GM12874 (cell line): Measurements from ENCODE around the gene CALHM3.

ENCODE experiments used
- TF ChIP-seq, protein P1 (sequence below): IDR thresholded peaks from 2 replicates; pipeline ENCODE4 v1.5.1; 2011; ENCODE audit warnings: low read depth, mild to moderate bottlenecking, control low read depth, low read length, moderate library complexity; ENCODE audit not compliant: insufficient read depth

CALHM3 gene, protein sequence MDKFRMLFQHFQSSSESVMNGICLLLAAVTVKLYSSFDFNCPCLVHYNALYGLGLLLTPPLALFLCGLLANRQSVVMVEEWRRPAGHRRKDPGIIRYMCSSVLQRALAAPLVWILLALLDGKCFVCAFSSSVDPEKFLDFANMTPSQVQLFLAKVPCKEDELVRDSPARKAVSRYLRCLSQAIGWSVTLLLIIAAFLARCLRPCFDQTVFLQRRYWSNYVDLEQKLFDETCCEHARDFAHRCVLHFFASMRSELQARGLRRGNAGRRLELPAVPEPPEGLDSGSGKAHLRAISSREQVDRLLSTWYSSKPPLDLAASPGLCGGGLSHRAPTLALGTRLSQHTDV

DNA sequence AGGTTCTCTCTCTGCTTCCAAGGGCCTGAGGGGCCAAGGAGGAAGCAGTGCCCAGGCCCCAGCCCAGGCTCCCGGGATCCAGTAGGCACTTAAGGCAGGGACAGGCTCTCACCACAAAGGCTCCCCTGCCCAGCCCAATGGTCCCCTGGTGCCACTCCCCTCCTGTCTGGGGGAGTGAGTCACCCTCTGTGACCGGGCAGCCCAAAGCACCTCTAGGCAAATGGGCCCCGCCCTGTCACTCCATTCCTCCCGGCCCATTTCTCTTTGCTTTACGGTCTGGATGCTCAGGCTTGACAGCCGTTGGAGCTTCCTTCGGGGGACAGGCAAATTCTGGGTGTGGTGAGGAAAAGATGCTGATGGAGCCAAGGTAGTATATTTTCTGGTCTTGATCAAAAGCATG is at the start of gene CALHM3:
Gene CALHM3, minus strand, starts transcription at position 106 of the 400 bp plus-strand sequence. CDS start 208 bp downstream, outside the sequence.
- TF ChIP-seq, protein P1, sequence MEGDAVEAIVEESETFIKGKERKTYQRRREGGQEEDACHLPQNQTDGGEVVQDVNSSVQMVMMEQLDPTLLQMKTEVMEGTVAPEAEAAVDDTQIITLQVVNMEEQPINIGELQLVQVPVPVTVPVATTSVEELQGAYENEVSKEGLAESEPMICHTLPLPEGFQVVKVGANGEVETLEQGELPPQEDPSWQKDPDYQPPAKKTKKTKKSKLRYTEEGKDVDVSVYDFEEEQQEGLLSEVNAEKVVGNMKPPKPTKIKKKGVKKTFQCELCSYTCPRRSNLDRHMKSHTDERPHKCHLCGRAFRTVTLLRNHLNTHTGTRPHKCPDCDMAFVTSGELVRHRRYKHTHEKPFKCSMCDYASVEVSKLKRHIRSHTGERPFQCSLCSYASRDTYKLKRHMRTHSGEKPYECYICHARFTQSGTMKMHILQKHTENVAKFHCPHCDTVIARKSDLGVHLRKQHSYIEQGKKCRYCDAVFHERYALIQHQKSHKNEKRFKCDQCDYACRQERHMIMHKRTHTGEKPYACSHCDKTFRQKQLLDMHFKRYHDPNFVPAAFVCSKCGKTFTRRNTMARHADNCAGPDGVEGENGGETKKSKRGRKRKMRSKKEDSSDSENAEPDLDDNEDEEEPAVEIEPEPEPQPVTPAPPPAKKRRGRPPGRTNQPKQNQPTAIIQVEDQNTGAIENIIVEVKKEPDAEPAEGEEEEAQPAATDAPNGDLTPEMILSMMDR, result no peak

DNA sequence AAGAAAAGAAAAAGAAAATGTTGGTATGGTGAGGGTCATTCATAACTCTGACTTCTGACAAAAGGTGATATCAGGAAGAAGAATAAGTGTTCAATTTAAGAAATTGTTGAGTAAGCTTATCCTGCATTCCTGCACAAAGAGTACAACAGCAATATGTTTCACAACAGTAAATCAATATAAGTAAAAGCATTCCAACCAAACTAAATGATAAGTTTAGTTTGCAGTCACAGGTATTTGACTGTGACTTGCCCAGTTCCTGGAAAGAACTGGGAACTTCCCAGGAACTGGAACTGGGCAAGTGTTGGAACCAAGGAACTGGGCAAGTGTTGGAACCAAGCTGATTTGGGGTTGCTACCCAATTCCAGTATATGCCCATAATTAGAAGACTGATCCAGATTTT is 49.5 kb upstream of the CALHM3 start:
- TF ChIP-seq, protein P1, result no peak

DNA sequence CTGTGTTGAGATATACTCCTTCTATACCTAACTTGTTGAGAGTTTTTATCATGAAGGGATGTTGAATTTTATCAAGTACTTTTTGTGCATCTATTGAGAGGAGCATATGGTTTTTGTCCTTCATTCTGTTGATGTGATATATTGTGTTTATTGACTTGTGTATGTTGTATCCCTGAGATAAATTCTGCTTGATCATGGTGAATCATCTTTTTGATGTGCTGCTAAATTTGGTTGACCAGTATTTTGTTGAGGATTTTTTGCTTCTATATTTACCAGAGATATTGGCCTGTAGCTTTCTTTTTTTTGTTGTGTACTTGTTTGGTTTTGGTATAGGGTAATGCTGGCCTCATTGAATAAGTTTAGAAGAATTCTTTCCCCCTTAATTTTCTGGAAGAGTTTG is 46.9 kb upstream of the CALHM3 start:
- TF ChIP-seq, protein P1, result no peak

DNA sequence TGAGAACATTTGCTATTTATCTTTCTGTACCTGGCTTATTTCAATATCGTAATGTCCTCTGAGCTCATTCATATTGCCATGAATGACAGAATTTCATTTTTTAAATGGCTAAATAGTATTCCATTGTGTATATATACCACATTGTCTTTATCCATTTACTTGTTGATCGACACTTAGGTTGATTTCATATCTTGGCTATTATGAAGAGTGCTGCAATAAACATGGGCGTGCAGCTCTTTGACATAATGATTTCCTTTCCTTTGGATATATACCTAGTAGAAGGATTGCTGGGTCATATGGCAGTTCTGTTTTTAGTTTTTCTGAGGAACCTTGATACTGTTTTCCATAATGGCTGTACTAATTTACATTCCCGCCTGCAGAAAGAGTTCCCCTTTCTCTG is 44.6 kb upstream of the CALHM3 start:
- TF ChIP-seq, protein P1, result no peak

DNA sequence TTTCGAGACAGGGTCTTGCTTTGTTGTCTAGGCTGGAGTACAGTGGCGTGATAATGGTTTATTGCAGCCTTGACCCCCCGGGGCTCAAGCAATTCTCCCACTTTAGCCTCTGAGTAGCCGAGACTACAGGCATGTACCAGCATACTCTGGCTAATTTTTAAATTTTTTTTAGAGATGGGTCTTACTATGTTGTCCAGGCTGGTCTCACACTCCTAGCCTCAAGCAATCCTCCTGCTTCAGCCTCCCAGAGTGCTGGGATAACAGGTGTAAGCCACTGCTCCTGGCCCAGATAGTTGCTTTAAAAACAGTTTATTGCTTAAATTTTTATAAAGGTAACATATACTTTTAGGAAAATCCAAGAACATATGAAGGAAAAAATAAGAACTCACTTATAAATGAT is 40.8 kb upstream of the CALHM3 start:
- TF ChIP-seq, protein P1, result no peak

DNA sequence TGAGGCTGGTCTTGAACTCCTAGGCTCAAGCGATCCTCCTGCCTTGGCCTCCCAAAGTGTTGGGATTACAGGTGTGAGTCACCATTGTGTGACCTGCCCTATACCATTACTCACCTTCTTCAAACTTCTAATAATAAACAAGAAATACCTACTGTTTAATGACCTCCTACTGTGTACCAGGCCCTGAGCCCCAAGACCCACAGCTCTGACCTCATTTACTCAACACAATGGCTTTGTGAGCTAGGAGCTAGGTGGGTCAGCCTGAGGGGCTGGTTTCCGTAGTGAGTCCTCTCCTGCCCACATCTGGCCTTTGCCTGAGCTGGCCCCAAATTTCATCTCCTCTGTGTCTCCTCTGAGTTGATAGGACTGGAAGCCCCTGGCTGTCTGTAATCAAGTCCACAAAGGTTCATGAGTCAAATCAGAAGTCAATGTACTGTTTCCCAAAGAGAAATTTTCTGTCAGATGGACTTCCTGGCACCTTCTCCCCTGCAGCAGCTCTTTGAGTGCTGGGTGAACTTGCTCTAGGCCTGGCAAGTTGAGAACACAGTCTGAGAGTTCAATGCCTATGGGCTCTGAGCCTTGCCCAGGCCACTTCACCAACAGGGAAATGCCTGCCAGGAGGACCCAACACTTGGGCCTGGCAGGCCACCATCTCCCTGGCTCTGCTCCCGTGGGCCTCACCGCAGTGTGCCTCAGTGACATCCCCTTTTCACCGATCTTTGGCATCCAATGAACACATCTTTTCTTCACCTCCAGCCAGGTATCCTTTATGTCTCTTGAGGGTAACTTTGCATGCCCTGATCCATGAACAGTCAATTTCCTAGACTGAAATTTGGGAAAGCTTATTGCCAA is 38.4 kb upstream of the CALHM3 start:
- TF ChIP-seq, protein P1, result no peak

DNA sequence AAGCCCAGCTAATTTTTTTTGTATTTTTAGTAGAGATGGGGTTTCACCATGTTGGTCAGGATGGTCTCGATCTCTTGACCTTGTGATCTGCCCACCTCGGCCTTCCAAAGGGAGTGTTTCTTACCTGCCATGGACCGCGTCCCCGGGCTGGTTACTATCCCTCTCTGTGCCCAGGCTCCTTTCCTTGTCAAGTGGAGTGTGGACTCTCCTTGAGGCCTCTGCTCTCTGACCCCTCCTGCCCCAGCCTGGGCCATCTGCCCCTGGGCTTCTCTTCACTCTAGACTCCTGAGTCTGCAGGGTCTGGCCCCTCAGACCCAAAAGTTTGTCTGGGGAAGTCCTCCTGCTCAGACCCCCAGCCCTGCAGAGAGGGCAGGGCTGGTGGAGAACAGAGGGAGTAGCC is 35.2 kb upstream of the CALHM3 start:
- TF ChIP-seq, protein P1, result no peak
